UCSD-AML1 (cell line): ENCODE measurements around the gene CALCR.

ENCODE experiments used
- DNase-seq: peaks from one replicate; lab custom pipeline; 2025; ENCODE audit not compliant: unreplicated experiment; lab: John Stamatoyannopoulos, UW

Gene CALCR

DNA sequence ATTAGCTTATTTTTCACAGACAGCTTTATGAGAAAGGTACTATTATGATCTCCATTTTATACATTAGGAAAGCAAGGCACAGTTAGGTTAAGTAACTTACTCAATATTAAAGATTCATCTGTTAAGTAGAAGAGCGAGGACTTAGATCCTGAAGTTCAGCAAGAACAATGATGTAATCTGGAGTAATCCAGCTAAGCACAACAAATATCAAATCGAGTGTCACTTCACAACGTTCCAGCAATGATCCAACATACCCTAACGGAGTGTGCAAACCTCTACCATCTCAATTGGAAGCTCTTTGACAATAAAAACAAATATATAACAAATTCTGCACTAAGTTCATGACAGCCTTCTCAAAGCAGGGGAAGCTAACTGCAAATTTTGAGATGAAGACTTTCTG is 121.3 kb downstream of the CALCR start:
- no peak for DNase-seq

DNA sequence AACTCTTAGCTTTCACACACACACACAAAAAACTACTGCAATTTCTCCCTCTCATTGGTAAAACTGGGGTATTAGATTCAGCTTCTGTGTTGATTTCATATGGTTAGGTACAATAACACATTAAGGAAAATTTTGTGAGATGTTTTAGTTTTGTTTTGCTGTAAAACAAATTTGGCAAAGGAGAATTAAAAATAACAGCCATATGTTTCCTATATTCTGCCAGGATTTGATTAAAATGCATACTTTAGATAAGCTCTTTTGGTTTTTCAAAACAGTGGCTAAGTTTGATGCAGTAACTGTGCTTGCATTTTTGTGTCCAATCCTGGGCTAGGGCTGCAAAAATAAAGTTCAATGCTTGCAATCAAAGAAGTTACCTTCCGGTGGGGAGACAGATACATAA is 126.3 kb downstream of the CALCR start:
- DNase-seq: no peak

DNA sequence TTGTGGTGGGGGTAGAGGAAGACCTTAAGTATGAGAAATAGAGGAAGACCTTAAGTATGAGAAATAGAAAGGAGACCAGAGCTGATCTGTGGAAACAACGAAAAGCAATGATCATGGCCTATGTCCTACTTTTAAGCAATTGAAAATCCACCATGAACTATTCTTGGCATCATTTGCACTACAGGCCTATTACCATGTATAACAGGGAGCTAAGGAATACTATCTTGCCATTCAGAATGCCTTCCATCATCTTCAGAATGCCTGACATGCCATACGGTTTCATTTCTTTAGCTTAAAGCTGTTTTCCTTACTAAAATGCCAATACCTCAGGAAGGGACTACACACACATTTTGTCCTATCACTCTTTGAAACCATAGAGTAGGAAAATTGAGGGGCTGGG is 127.0 kb downstream of the CALCR start:
- DNase-seq: no peak

DNA sequence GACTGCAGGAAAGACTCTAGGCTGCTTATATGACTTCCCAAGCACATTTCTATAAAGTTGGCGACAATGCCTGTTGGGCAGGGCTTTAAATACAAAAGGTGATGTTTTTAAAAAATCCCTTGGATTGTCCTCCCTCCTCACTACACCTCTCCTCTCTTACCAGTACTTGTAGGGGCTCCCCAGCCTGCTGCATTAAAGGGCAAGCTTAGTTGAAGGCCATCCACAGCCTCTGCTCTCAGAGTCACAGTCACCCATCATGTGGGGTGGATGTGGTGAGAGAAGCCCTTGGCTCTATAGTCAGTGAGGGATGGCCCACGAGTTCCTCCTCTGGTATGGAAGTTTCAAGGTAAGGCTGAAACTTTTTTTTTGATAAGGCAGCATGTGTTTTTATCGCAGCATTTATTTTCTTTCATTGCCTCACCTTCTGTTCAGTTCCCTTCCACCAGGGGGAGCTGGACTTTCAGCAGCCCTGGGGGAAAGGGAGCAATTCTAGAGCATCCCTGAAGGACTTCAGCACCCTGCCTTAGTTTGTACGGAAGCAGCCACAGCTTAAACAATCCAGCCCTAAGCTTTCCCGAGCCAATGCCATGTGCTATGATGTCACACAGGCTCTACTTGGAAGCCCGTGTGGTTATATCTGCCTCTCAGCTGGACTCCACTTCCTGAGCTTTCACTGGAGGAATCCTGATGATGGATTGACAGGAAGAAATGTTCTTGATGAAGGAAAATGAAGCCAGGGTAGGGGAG is 131.9 kb downstream of the CALCR start:
- DNase-seq: peak; percentile 5

DNA sequence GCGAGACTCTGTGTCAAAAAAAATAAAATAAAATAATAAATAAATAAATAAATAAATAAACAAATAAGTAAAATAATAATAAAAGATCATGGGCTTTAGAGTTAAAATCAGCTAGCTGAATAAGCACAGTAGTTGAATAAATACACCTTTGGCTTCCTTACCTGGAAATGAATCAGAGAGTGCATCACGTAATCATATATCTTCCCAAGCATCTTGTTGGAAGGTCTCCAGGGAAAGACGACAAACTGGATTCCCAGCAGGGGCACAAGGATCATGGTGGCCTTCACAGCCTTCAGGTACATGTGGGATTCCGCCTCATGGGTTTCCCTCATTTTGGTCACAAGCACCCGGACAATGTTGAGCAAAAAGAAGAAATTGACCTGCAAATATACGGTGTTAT is 138.7 kb downstream of the CALCR start:
- no peak for DNase-seq

DNA sequence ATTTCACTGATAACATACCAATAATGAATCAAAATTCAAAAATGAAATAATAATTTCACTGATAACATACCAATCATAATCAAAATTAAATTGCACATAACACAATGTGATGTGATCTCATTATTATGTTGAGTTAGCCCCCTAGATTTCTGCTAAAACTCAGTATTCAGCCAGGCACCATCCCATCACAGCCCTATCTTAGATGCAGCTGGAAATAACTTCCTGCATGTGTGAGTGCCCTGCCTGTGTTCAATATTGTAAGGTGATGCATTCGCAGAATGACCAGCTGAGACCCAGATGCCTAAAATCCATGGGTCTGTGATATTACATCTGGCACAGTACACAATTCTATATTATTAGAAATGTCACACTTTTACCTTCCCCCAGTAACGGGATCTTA is 142.4 kb downstream of the CALCR start:
- no peak for DNase-seq

DNA sequence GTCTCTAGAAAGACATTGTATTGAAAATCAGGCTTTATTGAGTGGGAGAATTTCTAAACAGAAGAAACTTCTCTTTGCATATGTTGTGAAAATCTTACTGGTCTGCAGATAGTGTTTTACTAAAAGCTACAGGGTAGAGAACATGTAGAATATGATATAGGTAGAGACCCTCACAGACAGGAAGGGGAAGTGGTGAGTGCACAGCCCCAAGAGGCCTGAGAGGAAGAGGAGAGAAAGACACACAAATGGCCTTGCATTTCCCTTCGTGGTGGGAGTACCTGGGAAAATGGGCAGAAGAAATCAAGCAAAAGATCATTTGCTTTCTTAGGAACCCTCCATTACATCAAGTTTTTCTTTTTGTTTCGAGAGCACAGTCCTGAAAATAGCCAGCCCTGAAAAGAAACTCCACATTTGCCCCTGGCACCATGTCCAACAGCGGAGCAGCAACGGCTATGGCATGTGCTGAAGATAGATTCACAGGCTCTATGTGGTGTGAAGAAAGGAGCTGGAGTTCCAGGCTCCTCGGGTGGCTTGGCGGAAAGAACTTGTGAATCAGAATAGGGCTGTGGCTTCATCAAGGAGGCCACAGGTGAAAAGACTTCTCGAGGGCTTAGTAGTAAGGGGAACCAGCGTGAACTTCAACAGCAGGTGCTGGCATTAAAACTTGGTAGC is 143.5 kb downstream of the CALCR start:
- peak; percentile 7 for DNase-seq

DNA sequence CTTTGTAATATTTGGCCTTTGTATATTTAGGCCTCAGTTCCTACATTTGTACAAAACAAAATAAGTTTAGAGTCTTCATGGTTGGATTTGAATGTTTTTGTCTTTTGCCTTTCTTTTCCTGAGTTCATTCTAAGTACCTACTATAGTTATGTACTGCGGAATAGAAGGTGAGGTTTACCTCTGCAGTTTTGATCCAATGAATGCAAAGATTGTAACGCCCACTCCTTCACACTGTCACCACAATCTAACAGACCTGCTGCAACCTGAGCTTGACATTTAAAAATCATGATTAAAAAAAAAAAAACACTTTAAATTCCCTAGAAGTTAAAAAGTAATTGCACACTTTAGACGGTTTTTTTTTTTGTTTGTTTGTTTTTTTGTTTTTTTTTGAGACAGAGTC is 145.0 kb downstream of the CALCR start:
- no peak for DNase-seq

DNA sequence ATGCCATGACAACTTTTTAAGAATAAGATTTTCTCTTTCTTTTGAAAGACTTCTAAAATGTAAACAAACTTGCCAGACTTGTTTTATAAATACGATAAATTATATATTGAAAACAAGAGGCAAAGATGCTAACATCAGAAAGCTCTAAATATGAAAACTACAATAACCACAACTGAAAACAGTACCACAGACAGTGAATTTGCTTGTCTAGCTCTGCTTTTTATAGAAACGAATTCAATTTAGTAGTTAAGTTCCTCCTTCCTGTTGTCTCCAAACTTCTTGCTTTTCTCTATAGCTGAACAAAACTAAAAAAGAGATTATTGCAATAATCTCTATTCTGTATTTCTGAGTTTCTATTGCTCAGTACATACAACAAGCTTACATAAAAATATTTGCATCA is 147.4 kb downstream of the CALCR start:
- DNase-seq: no peak

DNA sequence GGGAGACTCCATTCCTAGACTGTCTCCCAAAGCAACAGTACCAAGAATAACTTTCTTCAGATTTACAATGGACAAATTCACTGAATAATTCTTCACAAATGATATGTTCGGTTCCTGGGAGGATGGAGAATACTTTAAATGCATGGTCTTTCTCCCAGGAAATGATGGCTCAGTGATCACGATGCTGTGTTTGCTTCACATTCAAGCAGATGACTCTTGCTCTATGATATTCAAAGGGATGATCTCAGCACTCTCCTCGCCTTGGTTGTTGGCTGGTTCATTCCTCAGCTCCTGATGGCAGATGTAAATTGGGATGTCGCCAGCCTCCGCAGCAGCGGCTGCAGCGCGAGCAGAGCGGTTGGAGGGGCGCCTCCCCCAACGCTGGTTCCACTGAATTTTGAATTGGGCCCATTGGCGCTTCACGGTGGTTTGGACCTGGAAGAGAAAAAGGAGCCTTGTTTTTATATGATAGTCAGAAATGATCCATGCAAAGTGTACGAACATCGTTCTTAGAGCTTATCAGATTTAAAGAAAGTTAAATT is 148.3 kb downstream of the CALCR start:
- DNase-seq: no peak

DNA sequence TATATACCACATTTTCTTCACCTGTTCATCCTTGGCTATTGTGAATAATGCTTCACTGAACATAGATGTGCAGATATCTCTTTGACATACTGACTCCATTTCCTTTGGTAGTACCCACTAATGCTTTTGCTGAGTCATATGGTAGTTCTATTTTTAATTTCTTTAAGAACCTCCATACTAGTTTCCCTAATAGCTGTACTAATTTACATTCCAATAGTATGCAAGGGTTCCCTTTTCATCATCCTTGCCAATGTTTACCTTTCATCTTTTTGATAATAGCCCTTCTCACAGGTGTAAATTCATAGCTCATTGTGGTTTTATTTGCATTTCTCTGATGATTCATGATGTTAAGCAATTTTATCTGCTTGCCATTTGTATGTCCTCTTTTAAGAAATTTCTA is 159.9 kb downstream of the CALCR start:
- DNase-seq: no peak

DNA sequence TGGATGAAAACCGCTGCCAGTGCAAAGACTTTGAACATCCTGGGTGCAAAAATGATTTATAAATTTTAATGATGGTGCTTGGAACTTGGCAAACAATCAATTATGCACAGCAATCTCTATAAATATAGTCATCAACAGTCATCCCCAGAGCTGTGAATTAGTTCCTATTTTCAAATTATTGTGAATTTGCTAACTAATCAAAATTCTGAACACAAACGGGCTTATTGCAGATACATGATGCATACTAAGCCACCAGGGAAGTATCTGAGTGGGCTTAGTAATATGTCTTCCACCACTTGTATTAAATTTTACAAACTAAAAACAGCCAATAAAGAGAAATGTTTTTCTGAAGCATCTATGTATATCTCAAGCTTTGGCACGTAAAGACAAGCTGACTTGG is 165.2 kb downstream of the CALCR start:
- no peak for DNase-seq

DNA sequence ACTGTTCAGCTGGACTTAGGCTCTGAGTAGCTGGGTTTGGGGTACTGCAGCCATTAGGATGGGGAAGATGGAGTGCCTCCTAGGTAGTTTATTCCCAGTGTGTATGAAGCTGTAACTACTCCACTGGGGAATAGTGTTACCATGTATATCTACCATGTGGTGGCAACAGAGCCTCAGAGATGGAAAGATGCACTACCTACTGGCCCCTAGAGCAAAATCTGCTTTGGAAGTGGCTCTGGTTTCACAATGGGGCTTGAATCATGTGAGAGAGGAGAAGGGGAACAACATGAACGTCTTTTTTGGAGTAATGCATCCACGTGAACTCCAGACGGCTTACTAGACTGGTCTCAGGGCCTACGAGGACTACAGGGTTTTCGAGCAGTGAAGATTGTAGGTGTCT is 167.3 kb downstream of the CALCR start:
- no peak for DNase-seq

DNA sequence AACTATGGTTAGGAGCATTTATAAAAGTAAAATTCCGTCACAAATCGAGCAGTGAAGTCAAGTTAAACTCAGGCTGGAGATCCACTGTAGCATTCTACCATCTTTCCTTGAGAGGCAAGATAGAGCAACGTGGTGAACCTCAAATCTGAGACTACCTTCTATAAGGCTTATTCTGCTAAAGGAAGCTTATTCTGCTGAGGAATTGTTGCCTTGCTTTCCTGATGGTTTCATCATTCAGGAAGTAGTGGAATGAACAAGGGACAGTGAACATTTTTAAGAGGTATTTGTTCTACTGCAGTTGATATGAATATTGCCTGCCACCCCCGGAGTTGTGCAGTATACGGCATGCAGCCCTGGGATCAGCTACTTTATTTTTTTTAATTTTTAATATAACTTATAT is 171.6 kb downstream of the CALCR start:
- no peak for DNase-seq

DNA sequence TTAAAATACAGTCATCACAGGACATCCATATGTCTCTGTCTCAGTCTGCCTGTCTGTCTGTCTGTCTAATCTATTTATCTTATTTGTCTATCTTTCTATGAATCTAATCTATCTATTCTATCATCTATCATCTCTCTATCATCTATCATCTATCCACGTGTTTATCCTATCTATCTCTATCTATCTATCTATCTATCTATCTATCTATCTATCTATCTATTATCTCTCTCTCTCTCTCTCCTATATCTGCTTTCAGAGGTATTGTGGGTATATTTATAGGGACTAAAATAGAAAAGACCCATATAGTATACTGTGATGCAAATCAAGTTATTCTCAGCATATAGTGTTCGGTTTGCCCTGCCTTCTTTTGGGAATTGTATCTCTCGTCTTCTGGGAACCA is 174.9 kb downstream of the CALCR start:
- DNase-seq: no peak

DNA sequence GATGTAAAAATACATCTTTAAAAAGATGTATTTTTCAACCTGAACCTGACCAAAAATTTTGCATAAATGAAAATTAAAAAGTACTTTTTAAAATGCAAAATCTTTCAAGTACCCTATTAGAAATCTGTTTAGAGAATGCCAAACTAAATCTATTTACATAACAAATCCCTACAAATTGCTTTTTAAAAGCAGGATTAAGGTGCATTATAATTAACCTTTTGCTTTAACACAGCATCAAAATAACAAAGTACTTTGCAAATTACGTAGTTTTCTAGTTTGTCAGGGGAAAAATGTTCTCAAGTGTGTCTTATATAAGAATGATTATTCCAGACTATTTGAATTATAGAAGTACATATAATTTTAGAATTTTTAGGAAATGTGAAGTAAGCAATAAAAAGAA is 181.5 kb downstream of the CALCR start:
- DNase-seq: no peak

DNA sequence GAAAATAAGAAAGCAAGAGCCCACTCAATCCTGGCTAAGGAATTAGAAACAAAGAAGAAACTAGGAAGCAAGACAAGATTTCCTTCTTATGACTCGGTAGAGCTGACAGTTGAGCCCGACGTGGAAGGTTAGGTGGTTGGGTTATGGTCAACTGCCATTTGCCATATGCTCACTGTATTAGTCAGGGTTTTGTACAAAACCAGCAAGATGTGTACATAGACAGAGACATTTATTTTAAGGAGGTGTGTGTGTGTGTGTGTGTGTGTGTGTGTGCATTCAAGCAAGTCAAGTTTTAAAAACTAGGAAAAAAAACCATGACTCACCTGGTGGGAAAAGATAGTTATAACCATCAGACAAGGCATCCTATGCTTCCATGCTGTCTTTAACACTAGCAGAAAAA is 183.9 kb downstream of the CALCR start:
- DNase-seq: no peak

DNA sequence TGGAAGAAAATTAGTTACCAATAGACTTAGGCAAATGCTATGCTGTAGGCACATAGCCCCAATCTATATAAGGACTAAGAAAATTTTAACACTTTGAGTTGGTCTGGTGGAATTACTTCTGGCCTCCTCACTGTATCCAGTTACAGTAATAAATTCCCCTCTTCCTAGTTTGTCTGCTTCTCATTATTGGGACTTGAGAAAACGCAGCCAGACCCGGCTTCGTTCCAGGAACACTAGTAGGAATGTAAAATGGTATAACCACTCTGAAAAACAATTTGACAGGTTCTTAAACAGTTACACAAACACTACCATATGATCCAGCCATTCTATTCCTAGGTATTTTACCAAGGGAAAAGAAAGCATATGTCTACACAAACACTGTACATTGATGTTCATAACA is 192.2 kb downstream of the CALCR start:
- DNase-seq: no peak

DNA sequence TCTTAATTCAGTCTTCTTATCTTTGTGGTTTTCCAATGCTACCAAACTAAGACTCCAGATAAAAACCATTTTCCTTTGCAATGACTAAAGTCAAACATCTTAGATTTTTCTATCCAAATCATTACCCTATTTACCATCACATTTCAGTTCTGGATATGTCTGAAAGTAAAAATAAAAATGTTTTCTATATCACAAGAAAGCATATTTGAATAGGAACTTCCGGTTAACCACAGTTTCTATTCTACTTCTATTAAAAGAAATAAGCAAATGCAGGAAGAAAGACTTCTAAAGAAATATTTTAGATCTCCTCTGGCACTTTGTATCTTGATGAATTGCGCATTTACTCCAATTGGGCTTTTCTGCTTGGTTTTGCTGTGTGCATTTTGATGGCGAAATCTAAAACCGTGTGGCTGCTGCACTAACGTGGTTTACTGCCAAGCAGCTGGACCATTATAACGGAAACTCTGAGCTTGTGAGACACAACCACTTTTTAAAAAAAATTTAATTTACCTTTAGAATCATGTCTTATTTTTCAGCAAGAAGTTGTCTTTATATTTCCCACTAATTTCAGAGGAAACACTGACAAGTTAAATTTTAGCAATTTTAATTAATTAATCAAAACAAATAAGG is 196.3 kb downstream of the CALCR start:
- no peak for DNase-seq

DNA sequence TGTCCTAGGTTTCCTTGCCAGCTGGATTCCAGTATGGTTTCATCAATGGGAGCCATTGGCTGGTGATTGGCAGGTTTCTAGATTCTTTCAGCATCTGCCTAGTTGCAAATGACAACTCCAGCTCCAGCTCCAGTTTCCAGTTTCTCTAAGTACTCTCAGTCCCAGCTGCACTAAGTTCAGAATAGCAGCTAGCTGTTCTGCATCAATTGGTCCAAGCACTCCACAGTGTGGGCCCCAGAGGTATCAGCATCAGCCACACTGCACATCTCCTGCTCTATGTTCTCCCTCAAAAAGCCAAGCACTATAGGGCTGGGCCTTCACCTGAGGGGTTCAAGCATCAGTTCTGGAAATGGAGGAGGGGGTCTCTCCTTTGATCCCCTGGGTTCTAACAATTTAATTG is 198.9 kb downstream of the CALCR start:
- DNase-seq: no peak
